ENCODE results near the gene SMIM11. TPM values are rescaled to one million over a fixed set of nuclear protein-coding genes. Genes with fewer than 3 reads are reported as not detected.
A peak's percentile ranks its signal among the peaks of the same experiment; 100 is the strongest.
"Not testable (repeated sequence)": the region's sequence is repeated elsewhere in the genome, so short reads cannot be mapped to it uniquely, and the experiment has no call there.

The SMIM11 gene
- polyA plus RNA-seq, 3 donors: 1.5 to 5.7 (median 3.2) TPM

GRCh38 chr21:34345892-34346291 lies 29.4 kb upstream of the SMIM11 start:
- DNase-seq (ENCODE audit: extremely low read depth in 1 of 11, low read depth in 9 of 11, low spot score in 4 of 11): no peak

- no peak for DNase-seq (ENCODE audit: extremely low read depth in 1 of 11, low read depth in 9 of 11, low spot score in 4 of 11)
Observed at GRCh38 chr21:34348890-34349519, 26.3 kb upstream of the SMIM11 start.

- DNase-seq (ENCODE audit: extremely low read depth in 1 of 11, low read depth in 9 of 11, low spot score in 4 of 11): peak in 8 of 11 donors; percentile 26 to 63 (median 49)
Observed at GRCh38 chr21:34351786-34352241, 23.5 kb upstream of the SMIM11 start.

GRCh38 chr21:34352556-34352955 lies 22.8 kb upstream of the SMIM11 start:
- DNase-seq (ENCODE audit: extremely low read depth in 1 of 11, low read depth in 9 of 11, low spot score in 4 of 11): no peak

GRCh38 chr21:34353182-34353581 lies 22.1 kb upstream of the SMIM11 start:
- DNase-seq (ENCODE audit: extremely low read depth in 1 of 11, low read depth in 9 of 11, low spot score in 4 of 11): no peak

GRCh38 chr21:34354836-34355235 lies 20.5 kb upstream of the SMIM11 start:
- DNase-seq (ENCODE audit: extremely low read depth in 1 of 11, low read depth in 9 of 11, low spot score in 4 of 11): no peak

GRCh38 chr21:34355570-34355969 lies 19.7 kb upstream of the SMIM11 start:
- no peak for DNase-seq (ENCODE audit: extremely low read depth in 1 of 11, low read depth in 9 of 11, low spot score in 4 of 11)

GRCh38 chr21:34357889-34358288 lies 17.4 kb upstream of the SMIM11 start:
- no peak for DNase-seq (ENCODE audit: extremely low read depth in 1 of 11, low read depth in 9 of 11, low spot score in 4 of 11)

GRCh38 chr21:34358866-34359265 lies 16.4 kb upstream of the SMIM11 start:
- no peak for DNase-seq (ENCODE audit: extremely low read depth in 1 of 11, low read depth in 9 of 11, low spot score in 4 of 11)

GRCh38 chr21:34360488-34361241 lies 14.6 kb upstream of the SMIM11 start:
- no peak for DNase-seq (ENCODE audit: extremely low read depth in 1 of 11, low read depth in 9 of 11, low spot score in 4 of 11)

GRCh38 chr21:34362136-34362444 lies 13.2 kb upstream of the SMIM11 start:
- DNase-seq (ENCODE audit: extremely low read depth in 1 of 11, low read depth in 9 of 11, low spot score in 4 of 11): no peak

GRCh38 chr21:34362670-34363069 lies 12.6 kb upstream of the SMIM11 start:
- DNase-seq (ENCODE audit: extremely low read depth in 1 of 11, low read depth in 9 of 11, low spot score in 4 of 11): no peak

- DNase-seq (ENCODE audit: extremely low read depth in 1 of 11, low read depth in 9 of 11, low spot score in 4 of 11): no peak
Observed at GRCh38 chr21:34363733-34364132, 11.6 kb upstream of the SMIM11 start, which contains the start of gene KCNE2. TSS of gene KCNE2 (plus strand) at chr21:34364006. CDS start at chr21:34370479, 6,473 bp downstream.

- no peak for DNase-seq (ENCODE audit: extremely low read depth in 1 of 11, low read depth in 9 of 11, low spot score in 4 of 11)
Observed at GRCh38 chr21:34364921-34365320, 10.4 kb upstream of the SMIM11 start.

GRCh38 chr21:34365809-34366208 lies 9.5 kb upstream of the SMIM11 start:
- DNase-seq (ENCODE audit: extremely low read depth in 1 of 11, low read depth in 9 of 11, low spot score in 4 of 11): no peak

- DNase-seq (ENCODE audit: extremely low read depth in 1 of 11, low read depth in 9 of 11, low spot score in 4 of 11): peak in 4 of 11 donors; percentile 26 to 58 (median 50)
Observed at GRCh38 chr21:34367320-34367935, 7.9 kb upstream of the SMIM11 start.

GRCh38 chr21:34369741-34370140 lies 5.6 kb upstream of the SMIM11 start:
- no peak for DNase-seq (ENCODE audit: extremely low read depth in 1 of 11, low read depth in 9 of 11, low spot score in 4 of 11)

GRCh38 chr21:34372321-34372720 lies 3.0 kb upstream of the SMIM11 start:
- no peak for DNase-seq (ENCODE audit: extremely low read depth in 1 of 11, low read depth in 9 of 11, low spot score in 4 of 11)

- DNase-seq (ENCODE audit: extremely low read depth in 1 of 11, low read depth in 9 of 11, low spot score in 4 of 11): not testable (repeated sequence)
Observed at GRCh38 chr21:34374462-34374861, 845 bp upstream of the SMIM11 start.

- not testable (repeated sequence) for DNase-seq (ENCODE audit: extremely low read depth in 1 of 11, low read depth in 9 of 11, low spot score in 4 of 11)
Observed at GRCh38 chr21:34375619-34375972, 289 bp downstream of the SMIM11 start.
